ENCODE data around the gene HS6ST1.

- no peak for TF ChIP-seq CTCF (IDR thresholded peaks at IDR 0.05)
- no peak for TF ChIP-seq POLR2A (IDR thresholded peaks at IDR 0.05)
Measured at GRCh38 chr2:128308889-128309279, 9.8 kb downstream of the HS6ST1 start.

All from adrenal gland (tissue), 5 donors.